Activated naive CD8-positive, alpha-beta T cell (primary cell): ENCODE data around the gene HELQ.
A peak's percentile ranks its signal among the peaks of the same experiment; 100 is the strongest.
"Not testable (repeated sequence)": the region's sequence is repeated elsewhere in the genome, so short reads cannot be mapped to it uniquely, and the experiment has no call there.

Experiments
- H3K27ac Mint-ChIP-seq: one replicate; pipeline ENCODE4 v1.8.0; 2021; ENCODE audit warnings: mixed read lengths
- H3K27me3 Mint-ChIP-seq: one replicate; pipeline ENCODE4 v1.8.0; 2021; ENCODE audit warnings: mixed read lengths
- H3K36me3 Mint-ChIP-seq: one replicate; pipeline ENCODE4 v1.8.0; 2021; ENCODE audit warnings: mixed read lengths
- H3K4me1 Mint-ChIP-seq: one replicate; pipeline ENCODE4 v1.8.0; 2021; ENCODE audit warnings: low read depth, mixed read lengths
- H3K4me3 Mint-ChIP-seq: one replicate; pipeline ENCODE4 v1.8.0; 2021; ENCODE audit warnings: mild to moderate bottlenecking, mixed read lengths
- H3K9me3 Mint-ChIP-seq: one replicate; pipeline ENCODE4 v1.8.0; 2021; ENCODE audit warnings: low read depth, mixed read lengths

HELQ gene, protein sequence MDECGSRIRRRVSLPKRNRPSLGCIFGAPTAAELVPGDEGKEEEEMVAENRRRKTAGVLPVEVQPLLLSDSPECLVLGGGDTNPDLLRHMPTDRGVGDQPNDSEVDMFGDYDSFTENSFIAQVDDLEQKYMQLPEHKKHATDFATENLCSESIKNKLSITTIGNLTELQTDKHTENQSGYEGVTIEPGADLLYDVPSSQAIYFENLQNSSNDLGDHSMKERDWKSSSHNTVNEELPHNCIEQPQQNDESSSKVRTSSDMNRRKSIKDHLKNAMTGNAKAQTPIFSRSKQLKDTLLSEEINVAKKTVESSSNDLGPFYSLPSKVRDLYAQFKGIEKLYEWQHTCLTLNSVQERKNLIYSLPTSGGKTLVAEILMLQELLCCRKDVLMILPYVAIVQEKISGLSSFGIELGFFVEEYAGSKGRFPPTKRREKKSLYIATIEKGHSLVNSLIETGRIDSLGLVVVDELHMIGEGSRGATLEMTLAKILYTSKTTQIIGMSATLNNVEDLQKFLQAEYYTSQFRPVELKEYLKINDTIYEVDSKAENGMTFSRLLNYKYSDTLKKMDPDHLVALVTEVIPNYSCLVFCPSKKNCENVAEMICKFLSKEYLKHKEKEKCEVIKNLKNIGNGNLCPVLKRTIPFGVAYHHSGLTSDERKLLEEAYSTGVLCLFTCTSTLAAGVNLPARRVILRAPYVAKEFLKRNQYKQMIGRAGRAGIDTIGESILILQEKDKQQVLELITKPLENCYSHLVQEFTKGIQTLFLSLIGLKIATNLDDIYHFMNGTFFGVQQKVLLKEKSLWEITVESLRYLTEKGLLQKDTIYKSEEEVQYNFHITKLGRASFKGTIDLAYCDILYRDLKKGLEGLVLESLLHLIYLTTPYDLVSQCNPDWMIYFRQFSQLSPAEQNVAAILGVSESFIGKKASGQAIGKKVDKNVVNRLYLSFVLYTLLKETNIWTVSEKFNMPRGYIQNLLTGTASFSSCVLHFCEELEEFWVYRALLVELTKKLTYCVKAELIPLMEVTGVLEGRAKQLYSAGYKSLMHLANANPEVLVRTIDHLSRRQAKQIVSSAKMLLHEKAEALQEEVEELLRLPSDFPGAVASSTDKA

DNA sequence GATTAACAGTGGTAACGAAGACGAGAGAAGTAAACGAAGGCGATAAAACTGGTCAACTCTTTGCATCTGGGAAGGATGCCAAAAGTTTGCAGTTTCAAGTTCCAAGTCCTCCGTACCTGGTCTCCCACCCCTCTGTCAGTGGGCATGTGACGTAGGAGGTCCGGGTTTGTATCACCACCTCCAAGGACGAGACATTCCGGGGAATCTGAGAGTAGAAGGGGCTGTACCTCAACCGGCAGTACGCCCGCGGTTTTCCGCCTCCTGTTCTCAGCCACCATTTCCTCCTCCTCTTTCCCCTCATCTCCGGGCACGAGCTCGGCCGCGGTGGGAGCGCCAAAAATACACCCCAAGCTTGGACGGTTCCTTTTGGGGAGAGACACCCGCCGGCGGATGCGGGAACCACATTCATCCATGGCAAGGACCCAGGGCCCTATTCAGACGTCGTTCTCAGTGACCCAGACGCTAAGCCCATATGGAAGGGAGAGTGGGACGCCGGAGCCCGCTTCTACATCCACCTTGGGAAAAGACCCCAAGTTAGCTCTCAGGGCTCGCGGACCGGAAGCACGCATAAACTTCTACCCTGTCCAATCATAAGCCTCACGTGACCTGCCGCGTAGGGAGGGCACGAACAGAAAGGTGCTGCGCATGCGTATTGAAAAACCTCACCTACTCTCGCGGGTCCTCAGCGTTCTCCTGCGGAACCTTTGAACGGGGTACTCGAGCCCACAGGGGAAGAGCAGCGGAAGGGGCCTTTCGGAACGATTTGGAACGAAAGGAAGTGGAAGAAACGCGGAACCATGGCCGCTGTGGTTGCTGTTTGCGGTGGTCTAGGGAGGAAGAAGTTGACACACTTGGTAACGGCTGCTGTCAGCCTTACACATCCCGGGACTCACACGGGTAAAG lies at the start of gene HELQ, which contains the start of gene MRPS18C:
Gene HELQ (minus strand): TSS at position 543 of the 903 bp plus-strand sequence. CDS start 130 bp downstream, at position 413.
Gene MRPS18C (plus strand): TSS at position 778 of the 903 bp plus-strand sequence. CDS start 20 bp downstream, at position 798.
- H3K4me3 Mint-ChIP-seq, result peak within 1 kb of the TSS; percentile 97
- H3K27me3 Mint-ChIP-seq, result no peaks in the 10 kb centered on the region
- peaks cover 50% of the 10 kb centered on the region for H3K4me1 Mint-ChIP-seq
- H3K9me3 Mint-ChIP-seq, result no peaks in the 10 kb centered on the region
- peaks cover 20% of the 10 kb centered on the region for H3K36me3 Mint-ChIP-seq
- H3K27ac Mint-ChIP-seq, result peak within 1 kb of the TSS; percentile 100

DNA sequence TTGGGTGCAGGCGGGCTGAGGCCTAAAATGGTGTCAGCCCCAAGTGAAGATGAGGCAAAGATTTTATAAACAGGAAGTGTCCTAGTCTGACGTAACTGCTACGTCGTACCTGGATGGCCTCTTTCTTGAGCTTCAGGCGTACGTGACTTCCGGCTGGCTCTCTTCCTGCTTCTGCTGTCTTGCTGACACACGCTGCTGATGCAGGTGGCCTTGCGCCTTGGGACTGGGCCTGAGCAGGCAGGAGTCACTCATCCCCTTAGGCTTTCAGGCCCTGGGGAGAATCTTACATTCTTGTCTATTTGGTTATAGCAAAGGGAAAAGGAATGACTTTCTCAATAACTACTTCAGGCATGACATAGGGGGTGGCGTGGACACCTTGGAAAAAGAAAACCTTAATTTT lies 49.4 kb upstream of the HELQ start:
- no peaks in the 10 kb centered on the region for H3K27me3 Mint-ChIP-seq
- no peaks in the 10 kb centered on the region for H3K9me3 Mint-ChIP-seq
- H3K4me1 Mint-ChIP-seq, result peaks cover 17% of the 10 kb centered on the region
- no peak overlapping the region for H3K4me3 Mint-ChIP-seq
- H3K27ac Mint-ChIP-seq, result no peak overlapping the region
- H3K36me3 Mint-ChIP-seq, result no peaks in the 10 kb centered on the region

DNA sequence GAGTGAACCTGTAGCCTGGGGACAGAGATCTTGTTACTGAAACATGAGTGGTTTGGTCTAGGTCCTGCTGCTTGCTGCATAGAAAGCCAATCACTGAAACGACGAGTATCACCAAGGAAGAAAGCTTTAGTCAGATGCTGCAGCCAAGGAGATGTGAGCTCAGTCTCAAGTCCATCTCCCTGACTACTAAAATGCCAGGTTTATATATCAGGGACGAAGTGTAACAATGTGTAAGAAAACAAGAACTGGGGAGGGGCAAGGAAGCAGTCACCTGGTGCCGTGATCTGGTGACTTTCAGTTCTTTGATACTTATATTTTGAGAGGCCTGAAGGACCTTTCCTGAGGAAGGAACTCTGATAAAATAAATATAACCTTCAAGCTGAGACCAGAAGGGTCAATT lies 48.9 kb upstream of the HELQ start:
- Mint-ChIP-seq H3K4me1 (peaks cover 17% of the 10 kb centered on the region), H3K27me3 (no peaks in the 10 kb centered on the region), H3K4me3 (no peak overlapping the region), H3K27ac (peak overlapping the region; percentile 5), H3K36me3 (no peaks in the 10 kb centered on the region), H3K9me3 (no peaks in the 10 kb centered on the region)

DNA sequence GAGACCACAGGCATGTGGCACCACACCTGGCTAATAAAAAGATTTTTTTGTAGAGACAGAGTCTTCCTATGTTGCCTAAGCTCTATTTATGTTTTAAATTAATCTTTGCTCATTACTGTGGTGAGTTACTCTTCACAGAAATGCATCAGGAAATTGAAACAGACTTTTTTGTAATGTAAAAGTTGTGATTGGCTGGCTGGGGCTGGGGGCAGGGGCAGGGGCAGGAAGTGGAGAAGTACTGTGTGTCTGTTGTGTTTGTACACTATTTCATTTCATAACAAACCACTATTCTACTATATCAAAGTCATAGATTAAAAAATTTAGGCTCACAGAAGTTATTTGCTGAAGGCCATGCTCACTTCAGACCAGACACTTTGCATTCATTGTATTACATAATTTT lies 48.4 kb upstream of the HELQ start:
- Mint-ChIP-seq H3K9me3 (no peaks in the 10 kb centered on the region), H3K27ac (peak overlapping the region; percentile 51), H3K4me1 (peaks cover 17% of the 10 kb centered on the region), H3K4me3 (no peak overlapping the region), H3K27me3 (no peaks in the 10 kb centered on the region), H3K36me3 (no peaks in the 10 kb centered on the region)

DNA sequence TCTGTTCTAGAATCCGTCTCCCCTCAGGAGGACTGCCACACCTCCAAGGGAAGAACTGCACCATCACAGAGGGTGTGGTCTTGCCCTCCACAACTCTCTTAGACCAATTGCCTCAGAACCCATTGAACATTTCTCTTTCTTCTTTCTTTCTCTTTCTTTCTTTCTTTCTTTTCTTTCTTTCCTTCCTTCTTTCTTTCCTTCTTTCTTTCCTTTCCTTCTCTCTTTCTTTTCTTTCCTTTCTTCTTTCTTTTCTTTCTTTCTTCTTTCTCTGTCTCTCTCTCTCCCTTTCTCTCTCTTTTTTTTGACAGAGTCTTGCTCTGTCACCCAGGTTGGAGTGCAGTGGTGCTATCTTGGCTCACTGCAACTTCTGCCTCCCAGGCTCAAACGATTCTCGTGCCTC lies 46.0 kb upstream of the HELQ start:
- H3K27me3 Mint-ChIP-seq, H3K27ac Mint-ChIP-seq, H3K36me3 Mint-ChIP-seq, H3K9me3 Mint-ChIP-seq, H3K4me3 Mint-ChIP-seq: not testable (repeated sequence)
- peaks cover 17% of the 10 kb centered on the region for H3K4me1 Mint-ChIP-seq

DNA sequence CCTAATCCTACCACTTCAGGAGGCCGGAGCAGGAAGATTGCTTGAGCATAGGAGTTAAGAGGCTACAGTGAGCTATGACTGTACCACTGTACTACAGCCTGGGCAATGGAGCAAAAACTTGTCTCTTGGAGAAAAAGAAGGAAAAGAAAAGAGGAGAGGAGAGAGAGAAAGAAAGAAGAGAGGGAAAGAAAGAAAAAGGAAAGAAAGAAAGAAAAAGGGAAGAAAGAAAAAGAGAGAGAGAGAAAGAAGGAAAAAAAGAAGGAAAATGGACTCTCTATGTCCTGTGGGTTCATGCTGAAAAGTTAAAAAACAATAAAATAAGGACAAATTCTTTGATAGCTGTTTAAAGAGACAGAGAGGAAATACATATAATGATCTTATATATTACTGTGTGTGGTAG lies 42.6 kb upstream of the HELQ start:
- H3K27me3 Mint-ChIP-seq, result no peaks in the 10 kb centered on the region
- H3K9me3 Mint-ChIP-seq, result no peaks in the 10 kb centered on the region
- H3K4me1 Mint-ChIP-seq, result no peaks in the 10 kb centered on the region
- H3K27ac Mint-ChIP-seq, result no peak overlapping the region
- no peak overlapping the region for H3K4me3 Mint-ChIP-seq
- H3K36me3 Mint-ChIP-seq, result no peaks in the 10 kb centered on the region

DNA sequence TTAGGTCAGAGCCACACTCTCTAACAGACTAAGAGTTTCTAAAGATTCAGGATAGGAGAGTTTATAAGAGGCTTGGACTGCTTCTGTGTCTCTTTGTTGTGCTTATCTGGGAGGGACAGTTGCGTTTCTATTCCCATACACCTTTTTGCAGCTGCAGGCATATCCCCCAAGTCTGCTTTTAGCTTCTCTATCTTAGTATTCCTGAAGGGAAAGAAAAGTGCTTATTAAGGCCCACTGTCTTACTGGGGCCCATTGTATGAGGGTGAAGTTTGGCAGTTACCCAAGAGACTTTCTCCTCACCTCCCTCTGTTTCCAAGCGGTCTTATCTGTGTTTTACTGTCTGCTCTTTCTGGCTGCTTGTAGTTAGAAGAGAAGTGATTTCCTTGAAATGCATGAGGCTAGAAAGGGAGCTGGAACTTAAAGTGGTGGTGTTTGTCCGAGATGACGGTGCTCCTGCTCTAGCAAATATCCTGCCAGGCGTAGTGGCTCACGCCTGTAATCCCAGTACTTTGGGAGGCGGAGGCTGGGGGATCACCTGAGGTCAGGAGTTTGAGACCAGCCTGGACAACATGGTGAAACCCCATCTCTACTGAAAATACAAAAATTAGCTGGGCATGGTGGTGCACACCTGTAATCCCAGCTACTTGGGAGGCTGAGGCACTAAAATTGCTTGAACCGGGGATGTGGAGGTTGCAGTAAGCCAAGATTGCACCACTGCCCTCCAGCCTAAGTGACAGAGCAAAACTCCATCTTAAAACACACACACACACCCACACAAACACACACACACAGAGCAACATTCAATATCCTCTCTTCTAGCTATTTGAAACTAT lies 40.7 kb upstream of the HELQ start:
- H3K9me3 Mint-ChIP-seq, H3K27ac Mint-ChIP-seq, H3K4me1 Mint-ChIP-seq: not testable (repeated sequence)

DNA sequence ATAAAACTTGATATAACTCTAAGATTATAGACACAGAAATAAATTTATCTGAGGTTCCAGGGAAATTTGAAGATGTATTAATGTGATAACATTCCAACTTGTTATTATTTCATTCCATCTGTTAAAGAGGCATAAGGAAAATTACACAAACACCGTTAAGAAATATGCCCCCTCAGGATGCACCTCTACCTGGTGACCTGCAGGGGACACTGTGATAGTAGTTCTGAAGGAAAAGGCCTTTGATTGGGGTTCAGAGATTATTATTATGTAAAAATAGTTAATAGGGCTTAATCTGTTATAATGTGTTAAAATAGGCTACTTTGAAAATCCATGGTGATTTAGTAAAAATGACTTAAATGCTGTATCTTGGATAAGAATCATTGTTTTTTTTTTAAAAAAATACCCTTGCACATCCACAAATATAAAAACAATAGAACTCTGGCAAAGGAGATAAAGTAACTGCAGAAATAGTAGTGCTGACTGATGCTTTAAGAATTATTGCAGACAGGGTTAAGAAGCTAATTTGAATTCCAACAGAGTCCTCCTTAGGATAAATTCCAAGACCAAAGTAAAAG lies 35.3 kb upstream of the HELQ start:
- H3K36me3 Mint-ChIP-seq, result no peaks in the 10 kb centered on the region
- peaks cover 2% of the 10 kb centered on the region for H3K4me1 Mint-ChIP-seq
- no peak overlapping the region for H3K4me3 Mint-ChIP-seq
- no peaks in the 10 kb centered on the region for H3K27me3 Mint-ChIP-seq
- no peak overlapping the region for H3K27ac Mint-ChIP-seq
- no peaks in the 10 kb centered on the region for H3K9me3 Mint-ChIP-seq

More for the DNA sequence above, 40.7 kb upstream of the HELQ start:
- not testable (repeated sequence) for H3K27me3 Mint-ChIP-seq, H3K4me3 Mint-ChIP-seq, H3K36me3 Mint-ChIP-seq

DNA sequence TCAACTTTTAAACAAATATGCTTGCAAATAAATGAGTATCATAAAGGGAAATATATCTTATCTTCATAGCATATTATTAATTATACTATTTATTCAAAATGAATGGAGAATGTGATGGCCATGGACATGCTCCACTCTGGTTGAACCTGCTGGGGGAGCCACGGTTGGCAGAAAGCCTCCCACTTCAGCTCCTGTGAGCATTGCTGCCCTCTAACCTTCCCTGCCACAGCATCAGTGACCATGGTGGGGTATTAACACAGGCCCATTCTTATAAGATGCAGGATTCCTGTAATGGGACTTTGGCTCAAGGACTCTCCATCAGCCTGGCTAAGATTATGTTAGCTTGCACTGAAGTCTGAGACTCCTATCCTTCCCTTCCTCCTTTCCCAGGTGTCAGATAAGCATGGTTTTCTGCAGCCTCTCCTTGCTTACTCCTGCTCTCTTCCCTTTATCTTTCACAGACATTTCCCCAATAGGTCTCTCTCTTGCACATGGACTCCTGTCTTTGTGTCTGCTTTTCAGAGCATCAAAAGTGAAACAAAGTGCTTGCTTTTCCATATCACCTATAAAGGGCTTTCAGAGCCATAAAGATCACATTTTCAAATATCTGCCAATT lies 34.2 kb upstream of the HELQ start:
- Mint-ChIP-seq H3K27me3 (no peaks in the 10 kb centered on the region), H3K27ac (no peak overlapping the region), H3K4me3 (no peak overlapping the region), H3K9me3 (no peaks in the 10 kb centered on the region), H3K36me3 (no peaks in the 10 kb centered on the region), H3K4me1 (peaks cover 6% of the 10 kb centered on the region)

DNA sequence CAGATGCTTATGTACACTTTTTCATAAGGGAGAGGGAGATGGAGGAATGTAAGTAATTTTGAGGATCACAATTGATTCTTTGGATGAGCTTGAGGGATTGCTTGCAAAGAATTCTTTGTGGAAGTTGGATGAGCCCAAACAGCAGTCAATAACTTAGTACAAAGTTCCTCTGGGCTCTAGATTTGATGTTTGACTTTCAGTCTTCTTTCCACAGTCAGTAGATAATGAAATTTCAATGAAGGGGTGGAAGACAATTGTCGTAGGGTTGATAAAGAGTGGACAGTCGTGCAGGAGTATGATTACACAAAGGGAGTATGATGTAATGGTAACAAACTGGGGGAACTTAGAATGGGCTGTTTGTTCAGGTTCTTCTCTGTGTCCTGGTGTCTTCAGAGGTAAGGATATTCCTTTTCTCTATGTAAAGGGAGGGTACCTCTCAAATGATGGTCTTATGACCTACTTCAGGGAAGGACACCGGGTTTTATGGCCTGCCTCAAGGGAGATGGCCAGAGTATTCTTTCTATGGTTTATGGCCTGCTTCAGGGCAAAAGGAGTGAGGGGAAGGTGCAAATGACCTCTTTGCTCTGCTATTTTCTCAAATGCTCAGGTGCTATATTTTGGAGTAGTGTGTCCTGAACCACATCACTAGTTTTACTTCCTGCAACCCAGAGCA lies 31.0 kb upstream of the HELQ start:
- no peaks in the 10 kb centered on the region for H3K36me3 Mint-ChIP-seq
- no peaks in the 10 kb centered on the region for H3K9me3 Mint-ChIP-seq
- H3K4me1 Mint-ChIP-seq, result peaks cover 25% of the 10 kb centered on the region
- H3K27me3 Mint-ChIP-seq, result no peaks in the 10 kb centered on the region
- H3K4me3 Mint-ChIP-seq, result no peak overlapping the region
- peak overlapping the region; percentile 69 for H3K27ac Mint-ChIP-seq

DNA sequence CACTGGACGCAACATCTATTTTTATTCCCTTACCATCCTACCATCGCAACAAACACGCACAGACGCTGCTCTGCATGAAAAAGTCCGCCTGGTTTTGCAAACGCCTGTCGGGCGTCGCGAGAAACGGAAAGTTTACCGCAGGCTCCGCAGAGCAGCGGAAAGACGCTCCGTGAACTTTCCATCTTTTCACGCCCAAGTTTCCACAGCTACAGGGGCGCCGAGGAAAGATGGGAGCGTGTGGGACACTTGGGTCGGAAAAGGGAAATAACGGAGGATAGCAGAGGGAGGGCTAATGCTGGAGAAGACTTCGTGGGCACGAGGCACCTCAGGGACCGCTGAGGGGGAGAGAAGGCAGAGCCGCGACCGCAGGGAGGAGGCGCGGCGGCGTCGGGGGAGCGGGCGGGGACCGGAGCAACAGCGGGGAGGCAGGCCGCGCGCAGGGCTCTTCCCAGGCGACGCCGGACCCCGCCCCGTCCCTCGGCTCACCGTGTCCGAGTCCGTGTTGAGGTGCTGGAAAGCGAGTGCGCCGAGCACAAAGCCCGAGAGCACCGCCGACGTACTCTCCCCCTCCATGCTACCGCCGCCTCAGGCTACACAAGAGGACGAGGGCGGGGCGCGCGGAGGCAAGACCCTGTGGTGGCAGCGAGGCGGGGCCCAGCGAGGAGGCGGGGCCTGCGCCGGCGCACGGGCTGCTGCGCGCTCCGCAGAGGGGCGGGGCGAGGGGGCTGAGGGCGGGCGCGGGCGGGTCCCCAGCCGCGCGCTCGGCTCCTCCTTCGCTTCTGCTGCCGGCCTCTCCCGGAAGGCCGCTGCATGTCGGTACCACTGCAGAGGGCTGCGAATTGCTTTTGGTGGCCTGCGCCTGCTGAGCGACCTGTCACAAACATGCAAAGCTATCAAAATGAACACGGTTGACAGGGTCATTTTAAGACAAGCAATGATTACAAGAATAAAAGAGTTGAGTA lies 29.2 kb upstream of the HELQ start, which contains the start of gene ABRAXAS1:
Gene ABRAXAS1 (minus strand): TSS at position 601 of the 962 bp plus-strand sequence. CDS start 28 bp downstream, at position 573.
- H3K27ac Mint-ChIP-seq, result peak within 1 kb of the TSS; percentile 98
- no peaks in the 10 kb centered on the region for H3K27me3 Mint-ChIP-seq
- H3K4me1 Mint-ChIP-seq, result peaks cover 28% of the 10 kb centered on the region
- no peaks in the 10 kb centered on the region for H3K9me3 Mint-ChIP-seq
- peak within 1 kb of the TSS; percentile 99 for H3K4me3 Mint-ChIP-seq
- H3K36me3 Mint-ChIP-seq, result no peaks in the 10 kb centered on the region
